Loucy (cell line): Measurements from ENCODE around the gene ABCA1.

Experiments
- EZH2phosphoT487 ChIP-seq: fragments of 200-600 bp; IDR thresholded peaks from 2 replicates; pipeline ENCODE4 v1.6.1; 2018; ENCODE audit warnings: antibody characterized with exemption, mild to moderate bottlenecking, moderate library complexity, borderline replicate concordance
- TF ChIP-seq, protein P1 (sequence below): fragments of 200-600 bp; sonication (generic); conservative IDR thresholded peaks from 2 replicates; pipeline ENCODE4 v1.5.1; 2014; ENCODE audit warnings: mild to moderate bottlenecking, antibody characterized with exemption, low read length

DNA sequence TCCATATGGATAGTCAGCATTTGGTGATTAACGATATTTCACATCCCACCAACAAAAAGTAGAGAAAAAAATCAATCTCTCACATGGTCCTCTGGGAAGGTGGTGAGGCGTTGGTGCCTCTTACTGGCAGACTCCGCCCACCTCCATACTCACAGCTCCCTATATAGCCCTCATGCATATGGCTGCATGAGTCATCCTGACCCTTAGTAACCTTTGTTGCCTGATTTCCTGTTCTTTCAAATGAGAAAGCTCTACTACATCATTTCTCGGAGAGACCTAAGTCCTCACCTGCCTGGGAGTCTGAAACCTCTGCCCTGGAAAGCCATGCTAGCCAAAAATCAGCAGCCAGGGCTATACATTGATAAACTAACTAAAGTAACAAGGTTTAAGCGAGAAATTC is 33.3 kb upstream of the ABCA1 start:
- TF ChIP-seq, protein P1, sequence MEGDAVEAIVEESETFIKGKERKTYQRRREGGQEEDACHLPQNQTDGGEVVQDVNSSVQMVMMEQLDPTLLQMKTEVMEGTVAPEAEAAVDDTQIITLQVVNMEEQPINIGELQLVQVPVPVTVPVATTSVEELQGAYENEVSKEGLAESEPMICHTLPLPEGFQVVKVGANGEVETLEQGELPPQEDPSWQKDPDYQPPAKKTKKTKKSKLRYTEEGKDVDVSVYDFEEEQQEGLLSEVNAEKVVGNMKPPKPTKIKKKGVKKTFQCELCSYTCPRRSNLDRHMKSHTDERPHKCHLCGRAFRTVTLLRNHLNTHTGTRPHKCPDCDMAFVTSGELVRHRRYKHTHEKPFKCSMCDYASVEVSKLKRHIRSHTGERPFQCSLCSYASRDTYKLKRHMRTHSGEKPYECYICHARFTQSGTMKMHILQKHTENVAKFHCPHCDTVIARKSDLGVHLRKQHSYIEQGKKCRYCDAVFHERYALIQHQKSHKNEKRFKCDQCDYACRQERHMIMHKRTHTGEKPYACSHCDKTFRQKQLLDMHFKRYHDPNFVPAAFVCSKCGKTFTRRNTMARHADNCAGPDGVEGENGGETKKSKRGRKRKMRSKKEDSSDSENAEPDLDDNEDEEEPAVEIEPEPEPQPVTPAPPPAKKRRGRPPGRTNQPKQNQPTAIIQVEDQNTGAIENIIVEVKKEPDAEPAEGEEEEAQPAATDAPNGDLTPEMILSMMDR, result no peak
- no peak for TF ChIP-seq EZH2phosphoT487
